ENCODE results near the gene SCG5. TPM values are rescaled to one million over a fixed set of nuclear protein-coding genes. Genes with fewer than 3 reads are reported as not detected.
"Not testable (repeated sequence)": the region's sequence is repeated elsewhere in the genome, so short reads cannot be mapped to it uniquely, and the experiment has no call there.

SCG5 gene
- 10 to 100 TPM in 1 of 3 donors, 1 to 10 TPM in 1, under 1 TPM in 1; 0.83 to 59.5 (median 3.4) TPM for polyA plus RNA-seq

- no peak within 1 kb of the TSS for H3K27ac ChIP-seq (ENCODE audit: low read depth, low read length)
- 22 to 24% (median 24%) methylated on average over 22 of the region's 22 CpGs for WGBS, 3 donors
These were observed at the start of gene SCG5 for GRCh38 chr15:32641517-32642059. Gene SCG5 (plus strand): TSS chr15:32641710. CDS start chr15:32643593, 1,883 bp downstream.

- WGBS, 3 donors, result 87 to 91% methylated on average over 4 to 7 of the region's 8 CpGs; no CpG with 5 or more reads in 1 of the 3 donors
- not testable (repeated sequence) for H3K27ac ChIP-seq (ENCODE audit: low read depth, low read length)
These were observed 48.4 kb upstream of the SCG5 start, which contains the start of gene GOLGA8N for GRCh38 chr15:32593151-32593550. Gene GOLGA8N (plus strand): TSS chr15:32593456.

GRCh38 chr15:32609518-32609917 is 32.0 kb upstream of the SCG5 start:
- 74 to 86% (median 74%) methylated on average over 2 of the region's 2 CpGs for WGBS, 3 donors
- not testable (repeated sequence) for H3K27ac ChIP-seq (ENCODE audit: low read depth, low read length)

GRCh38 chr15:32610719-32611118 is 30.8 kb upstream of the SCG5 start:
- H3K27ac ChIP-seq (ENCODE audit: low read depth, low read length), result not testable (repeated sequence)
- WGBS, 3 donors, result 0 to 6% (median 4%) methylated on average over 1 to 2 of the region's 3 CpGs

DNA sequence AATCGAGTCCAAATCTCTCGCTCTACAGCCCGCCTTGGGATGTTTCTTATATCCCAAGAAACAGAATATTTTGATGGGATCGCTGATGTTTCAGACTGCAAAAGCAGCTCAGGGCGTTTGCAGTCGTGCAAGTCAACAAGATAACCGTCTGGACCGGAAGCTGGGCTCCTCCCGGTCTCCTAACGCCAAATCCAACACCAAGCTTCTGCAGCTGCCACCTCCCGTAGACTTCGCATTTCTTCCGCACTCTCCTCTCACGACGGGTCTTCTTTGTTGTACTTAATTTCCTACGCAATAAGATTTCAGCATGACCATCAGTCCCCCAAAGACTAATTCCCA is 26.8 kb upstream of the SCG5 start:
- H3K27ac ChIP-seq (ENCODE audit: low read depth, low read length), result not testable (repeated sequence)
- WGBS, 3 donors, result 0 to 1% (median 0%) methylated on average over 9 to 11 of the region's 16 CpGs

DNA sequence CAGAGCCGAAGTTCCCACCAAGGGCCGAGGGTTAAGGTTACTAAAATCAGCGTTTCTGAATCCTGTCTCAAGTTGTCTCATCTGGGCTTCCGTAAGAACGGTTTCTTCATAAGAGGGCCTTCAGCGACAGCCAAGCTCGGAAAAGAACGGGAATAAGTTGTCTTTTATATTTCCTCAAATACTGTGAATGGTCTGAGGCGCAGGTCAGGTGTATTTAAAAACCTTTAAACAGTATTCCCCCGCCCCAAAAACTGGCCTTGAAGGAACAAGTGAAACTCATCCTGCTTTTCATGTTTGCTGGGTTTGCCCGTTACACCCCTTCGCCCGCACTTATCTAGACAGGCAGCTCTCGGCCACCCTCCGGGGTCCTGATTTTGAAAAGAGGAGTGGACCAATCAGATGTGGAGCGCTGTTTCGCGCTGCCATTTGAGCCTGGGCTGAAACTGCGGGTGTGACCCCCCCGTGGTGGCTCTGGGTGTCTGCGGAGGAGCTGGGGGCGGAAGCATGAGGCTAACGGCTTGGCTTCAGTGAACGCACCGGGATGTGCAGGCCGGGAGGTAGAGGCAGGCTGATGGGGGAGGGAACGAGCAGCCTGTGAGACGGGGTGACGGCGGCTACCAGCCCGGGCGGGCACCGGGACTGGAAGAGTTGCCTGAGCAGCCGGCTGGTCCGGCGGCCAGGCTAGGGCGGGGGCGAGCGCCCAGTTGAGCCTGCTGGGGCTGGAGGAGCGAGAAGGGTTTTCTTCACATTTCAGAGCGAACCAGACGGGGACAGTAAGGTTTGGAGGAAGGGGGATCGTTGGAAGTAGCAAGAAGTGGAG is 26.2 kb upstream of the SCG5 start, which contains the start of gene ARHGAP11A:
ARHGAP11A (plus strand) TSS at position 454 of the 820 bp plus-strand sequence. CDS start 708 bp downstream, outside the sequence.
- 0 to 1% (median 0%) methylated on average over 21 to 32 of the region's 43 CpGs for WGBS, 3 donors
- H3K27ac ChIP-seq (ENCODE audit: low read depth, low read length), result not testable (repeated sequence)

DNA sequence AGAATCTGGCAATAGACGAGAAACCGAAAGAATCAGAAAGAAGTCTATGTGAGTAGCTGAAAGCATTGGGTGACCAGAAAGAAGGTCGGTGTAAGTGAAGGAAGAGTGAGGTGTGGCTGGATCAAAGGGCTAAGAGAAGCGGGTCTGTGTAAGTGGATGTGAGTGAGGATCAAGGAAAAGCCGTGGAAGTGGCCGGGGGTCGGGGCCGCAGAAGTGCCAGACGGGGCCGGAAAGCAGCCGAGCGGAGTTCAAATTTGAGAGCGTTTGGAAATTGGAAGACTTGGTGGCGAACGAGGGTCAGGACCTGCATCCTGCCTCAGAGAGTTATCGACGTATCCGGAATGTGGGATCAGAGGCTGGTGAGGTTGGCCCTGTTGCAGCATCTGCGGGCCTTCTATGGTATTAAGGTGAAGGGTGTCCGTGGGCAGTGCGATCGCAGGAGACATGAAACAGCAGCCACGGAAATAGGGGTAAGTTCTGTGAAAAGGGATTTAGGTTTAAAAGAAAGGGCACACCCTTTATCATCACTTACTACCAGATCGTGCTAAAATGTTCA is 25.6 kb upstream of the SCG5 start:
- WGBS, 3 donors, result 0 to 1% (median 0%) methylated on average over 12 to 16 of the region's 24 CpGs
- H3K27ac ChIP-seq (ENCODE audit: low read depth, low read length), result not testable (repeated sequence)

DNA sequence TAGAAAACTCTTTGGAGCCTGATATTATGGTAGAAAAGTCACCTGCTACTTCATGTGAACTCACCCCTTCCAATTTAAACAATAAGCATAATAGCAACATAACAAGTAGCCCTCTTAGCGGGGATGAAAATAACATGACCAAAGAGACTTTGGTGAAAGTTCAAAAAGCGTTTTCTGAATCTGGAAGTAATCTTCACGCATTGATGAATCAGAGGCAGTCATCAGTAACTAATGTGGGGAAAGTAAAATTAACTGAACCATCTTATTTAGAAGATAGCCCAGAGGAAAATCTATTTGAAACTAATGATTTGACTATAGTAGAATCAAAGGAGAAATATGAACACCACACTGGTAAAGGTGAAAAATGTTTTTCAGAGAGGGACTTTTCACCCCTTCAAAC is 5.1 kb upstream of the SCG5 start:
- H3K27ac ChIP-seq (ENCODE audit: low read depth, low read length), result no peak overlapping the region

GRCh38 chr15:32636908-32637567 is 4.5 kb upstream of the SCG5 start:
- WGBS, 3 donors, result 91 to 95% (median 93%) methylated on average over 8 of the region's 8 CpGs
- H3K27ac ChIP-seq (ENCODE audit: low read depth, low read length), result no peak overlapping the region

More for the DNA sequence above, 5.1 kb upstream of the SCG5 start:
- 95 to 99% (median 95%) methylated on average over 3 of the region's 3 CpGs for WGBS, 3 donors

GRCh38 chr15:32637704-32638103 is 3.8 kb upstream of the SCG5 start:
- WGBS, 3 donors, result 93 to 95% (median 94%) methylated on average over 1 of the region's 1 CpG
- no peak overlapping the region for H3K27ac ChIP-seq (ENCODE audit: low read depth, low read length)

DNA sequence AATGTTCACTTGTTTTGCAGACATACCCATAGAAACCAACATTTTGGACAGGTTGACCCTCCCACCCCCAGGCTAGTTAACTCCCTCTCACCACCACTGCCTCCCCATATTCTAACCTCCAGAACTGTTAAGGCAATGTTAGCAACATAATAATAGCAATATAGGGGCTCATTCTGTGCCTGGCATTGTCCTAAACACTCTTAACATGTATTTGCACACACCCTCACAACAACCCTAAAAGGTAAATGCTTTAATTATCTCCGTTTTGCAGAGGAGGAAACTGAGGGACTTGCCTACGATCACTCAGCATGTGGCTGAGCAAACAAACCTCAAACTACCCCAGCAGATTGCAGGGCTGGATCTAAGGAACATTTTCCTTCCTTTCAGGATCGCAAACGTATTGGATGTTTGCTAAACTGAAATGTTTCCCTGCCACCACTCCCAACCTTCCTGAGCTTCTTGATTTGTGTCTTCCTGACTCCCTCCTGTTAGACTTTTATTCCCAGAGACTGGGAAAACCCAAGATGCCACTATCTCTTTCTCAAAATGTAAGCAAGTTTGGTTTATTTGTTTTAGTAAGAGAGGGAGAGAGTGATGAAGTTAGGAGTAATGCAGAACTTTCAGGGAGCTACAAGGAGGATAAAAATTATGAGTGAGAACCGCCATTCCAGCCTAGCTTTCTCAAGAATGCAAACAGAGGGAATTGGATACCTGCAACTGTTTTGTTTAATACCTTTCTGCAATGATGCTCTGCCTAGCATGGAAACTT is 1.3 kb downstream of the SCG5 start:
- 49 to 81% (median 72%) methylated on average over 5 of the region's 5 CpGs for WGBS, 3 donors
- no peak overlapping the region for H3K27ac ChIP-seq (ENCODE audit: low read depth, low read length)

DNA sequence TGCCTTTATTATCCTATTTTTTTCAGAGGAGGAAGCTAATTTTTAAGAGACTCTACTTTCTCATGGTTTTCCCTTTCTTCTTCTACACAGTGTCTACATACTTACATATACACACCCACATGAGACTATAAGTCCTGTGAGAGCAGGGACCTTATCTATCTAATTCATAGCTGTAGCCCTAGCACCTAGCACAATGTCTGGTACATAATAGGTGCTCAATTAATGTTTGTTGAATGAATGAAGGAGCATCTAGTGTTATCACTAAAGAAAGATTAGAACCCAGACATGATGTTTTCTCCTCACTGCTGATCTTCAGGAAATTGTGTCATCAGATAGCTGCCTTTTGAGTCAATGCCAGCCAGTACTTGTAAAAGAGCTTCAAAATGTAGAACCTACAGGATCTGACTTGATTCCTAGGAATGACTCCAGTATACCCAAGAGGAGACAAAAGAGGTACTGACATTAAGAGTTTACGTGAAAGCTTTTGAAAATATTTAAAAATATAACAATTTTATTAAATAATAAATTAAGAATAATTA is 2.5 kb downstream of the SCG5 start:
- 90 to 98% (median 96%) methylated on average over 1 of the region's 1 CpG for WGBS, 3 donors
- H3K27ac ChIP-seq (ENCODE audit: low read depth, low read length), result no peak overlapping the region

DNA sequence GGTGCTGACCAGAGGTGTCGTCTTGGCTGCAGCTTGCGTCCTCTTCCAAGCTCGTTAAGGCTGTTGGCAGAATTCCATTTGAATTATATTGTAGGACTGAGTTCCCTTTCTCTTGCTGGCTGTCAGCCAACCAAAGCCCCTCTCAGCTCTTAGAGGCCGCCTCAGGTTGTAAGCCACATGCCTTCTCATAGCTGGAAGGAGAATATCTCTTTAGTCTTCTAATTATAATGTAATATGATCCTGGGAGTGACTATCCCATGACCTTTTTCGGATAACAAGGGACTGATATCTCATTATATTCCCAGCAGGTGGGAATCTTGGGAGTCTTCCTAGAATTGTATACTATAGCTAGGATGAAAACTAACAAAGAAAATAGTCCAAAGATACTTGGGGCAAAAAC is 4.8 kb downstream of the SCG5 start:
- 24 to 74% (median 57%) methylated on average over 5 of the region's 5 CpGs for WGBS, 3 donors

DNA sequence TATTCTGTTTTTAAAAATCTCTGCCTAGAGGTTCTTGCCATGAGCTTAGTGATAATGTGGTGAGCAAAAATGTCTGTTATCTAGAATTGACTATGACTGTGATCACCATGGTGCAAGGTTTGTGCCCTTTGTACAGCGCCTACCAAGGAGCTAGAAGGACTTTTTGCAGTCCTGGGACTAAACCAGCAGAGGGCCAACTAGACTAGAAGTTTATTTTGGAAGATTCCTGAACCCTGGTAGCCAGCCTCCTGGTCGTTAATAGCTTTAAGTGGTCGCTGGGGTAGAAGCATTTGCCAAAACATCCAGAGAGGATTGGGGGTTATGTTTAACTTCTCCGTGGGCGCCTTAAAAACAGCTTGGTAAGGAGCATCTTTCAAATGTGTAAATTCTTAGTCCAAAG is 7.8 kb downstream of the SCG5 start:
- H3K27ac ChIP-seq (ENCODE audit: low read depth, low read length), result no peak overlapping the region
- 41 to 75% (median 61%) methylated on average over 5 of the region's 5 CpGs for WGBS, 3 donors

More for the DNA sequence above, 4.8 kb downstream of the SCG5 start:
- H3K27ac ChIP-seq (ENCODE audit: low read depth, low read length), result no peak overlapping the region

- H3K27ac ChIP-seq (ENCODE audit: low read depth, low read length), result no peak overlapping the region
- WGBS, 3 donors, result 43 to 60% (median 44%) methylated on average over 6 of the region's 6 CpGs
These were observed 9.8 kb downstream of the SCG5 start for GRCh38 chr15:32651229-32651837.

GRCh38 chr15:32652178-32652577 is 10.7 kb downstream of the SCG5 start:
- H3K27ac ChIP-seq (ENCODE audit: low read depth, low read length), result no peak overlapping the region
- WGBS, 3 donors, result 60 to 83% (median 81%) methylated on average over 3 of the region's 3 CpGs

GRCh38 chr15:32656091-32656490 is 14.6 kb downstream of the SCG5 start:
- 47 to 54% (median 49%) methylated on average over 4 of the region's 4 CpGs for WGBS, 3 donors
- no peak overlapping the region for H3K27ac ChIP-seq (ENCODE audit: low read depth, low read length)

DNA sequence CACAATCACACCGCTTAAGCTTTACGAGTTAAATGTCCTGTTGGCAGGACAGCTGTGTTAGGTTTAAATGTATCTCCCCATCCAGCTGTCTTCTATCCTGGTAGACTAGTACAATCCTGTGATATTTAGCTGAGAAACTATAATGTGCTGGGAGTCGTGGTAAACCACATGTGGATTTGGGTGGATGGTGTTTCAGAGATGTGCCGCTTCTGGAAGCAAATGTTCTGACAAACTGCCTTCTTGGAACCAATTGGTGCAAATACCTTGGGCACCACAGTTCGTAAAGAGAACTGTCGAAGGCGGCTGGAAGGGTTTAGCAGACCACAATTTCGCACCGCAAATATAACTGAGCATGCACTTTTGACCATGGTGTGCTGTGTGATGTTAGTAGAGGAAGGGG is 15.0 kb downstream of the SCG5 start:
- no peak overlapping the region for H3K27ac ChIP-seq (ENCODE audit: low read depth, low read length)
- 87 to 92% (median 90%) methylated on average over 9 of the region's 9 CpGs for WGBS, 3 donors
